HG03354 (cell line): ENCODE measurements around the gene MS4A6E.

Experiments used
- ATAC-seq: cut with Tn5 transposase; IDR thresholded peaks from one replicate; pipeline ENCODE4 v1.9.1; 2021; ENCODE audit warnings: mild to moderate bottlenecking; ENCODE audit not compliant: unreplicated experiment, poor library complexity, severe bottlenecking

Gene MS4A6E

GRCh38 chr11:60371386-60371785 is 44.3 kb downstream of the MS4A6E start:
- ATAC-seq: no peak

- no peak for ATAC-seq
Observed at GRCh38 chr11:60371854-60372253, 44.8 kb downstream of the MS4A6E start.

- ATAC-seq: no peak
Observed at GRCh38 chr11:60372767-60373166, 45.7 kb downstream of the MS4A6E start.

GRCh38 chr11:60375316-60375715 is 48.3 kb downstream of the MS4A6E start:
- ATAC-seq: no peak

- ATAC-seq: no peak
Observed at GRCh38 chr11:60376601-60377000, 49.5 kb downstream of the MS4A6E start.

GRCh38 chr11:60377401-60378136 is 50.5 kb downstream of the MS4A6E start:
- ATAC-seq: peak; percentile 58

- ATAC-seq: peak; percentile 90
Observed at GRCh38 chr11:60378354-60378753, 51.3 kb downstream of the MS4A6E start, which contains the start of gene MS4A7. Gene MS4A7 (plus strand): TSS chr11:60378532. CDS start chr11:60383142, 4,610 bp downstream.

- ATAC-seq: peak; percentile 95
Observed at GRCh38 chr11:60389279-60389910, 62.3 kb downstream of the MS4A6E start.

- no peak for ATAC-seq
Observed at GRCh38 chr11:60390419-60390818, 63.4 kb downstream of the MS4A6E start.
